ENCODE data around the gene URGCP. TPM values are rescaled to one million over a fixed set of nuclear protein-coding genes. Genes with fewer than 3 reads are reported as not detected.

Gene URGCP
- total RNA-seq, 1 experiment from 2014 or later, result 30.7 TPM

DNA sequence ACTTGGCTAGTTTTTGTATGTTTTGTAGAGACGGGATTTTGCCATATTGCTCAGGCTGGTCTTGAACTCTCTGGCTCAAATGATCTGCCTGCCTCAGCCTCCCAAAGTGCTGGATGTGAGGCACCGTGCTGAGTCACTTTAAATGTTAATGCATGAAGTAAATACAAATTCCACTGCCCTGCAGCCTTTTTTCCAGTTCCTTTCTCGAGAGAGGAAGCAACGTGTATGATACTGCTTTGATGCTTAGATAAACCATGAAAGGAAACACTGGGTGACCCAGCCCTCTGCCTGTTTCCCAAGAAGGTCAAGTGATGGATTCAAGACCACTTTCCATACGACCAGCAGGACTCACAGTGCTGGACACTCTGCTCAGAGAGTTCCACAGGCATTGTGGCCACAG lies 25.8 kb downstream of the URGCP start:
- H3K23ac ChIP-seq (ENCODE audit: insufficient read length, low read depth, low read length), result no peak overlapping the region
- Mint-ChIP-seq H3K27me3 (ENCODE audit: low read depth) (no peaks in the 10 kb centered on the region), H3K27ac (peak overlapping the region; percentile 66 to 76 (median 70); a peak in 4 of 7 replicates), H3K9me3 (no peaks in the 10 kb centered on the region; a peak in 1 of 5 replicates), H3K36me3 (ENCODE audit: insufficient read depth in 1 of 3, low read depth in 3 of 3) (peaks cover 11 to 78% (median 53%) of the 10 kb centered on the region in 3 experiments), H3K4me1 (peaks cover 10 to 16% of the 10 kb centered on the region in 2 experiments), H3K4me3 (no peak overlapping the region; a peak in 1 of 5 replicates)
- TF ChIP-seq, protein P1, sequence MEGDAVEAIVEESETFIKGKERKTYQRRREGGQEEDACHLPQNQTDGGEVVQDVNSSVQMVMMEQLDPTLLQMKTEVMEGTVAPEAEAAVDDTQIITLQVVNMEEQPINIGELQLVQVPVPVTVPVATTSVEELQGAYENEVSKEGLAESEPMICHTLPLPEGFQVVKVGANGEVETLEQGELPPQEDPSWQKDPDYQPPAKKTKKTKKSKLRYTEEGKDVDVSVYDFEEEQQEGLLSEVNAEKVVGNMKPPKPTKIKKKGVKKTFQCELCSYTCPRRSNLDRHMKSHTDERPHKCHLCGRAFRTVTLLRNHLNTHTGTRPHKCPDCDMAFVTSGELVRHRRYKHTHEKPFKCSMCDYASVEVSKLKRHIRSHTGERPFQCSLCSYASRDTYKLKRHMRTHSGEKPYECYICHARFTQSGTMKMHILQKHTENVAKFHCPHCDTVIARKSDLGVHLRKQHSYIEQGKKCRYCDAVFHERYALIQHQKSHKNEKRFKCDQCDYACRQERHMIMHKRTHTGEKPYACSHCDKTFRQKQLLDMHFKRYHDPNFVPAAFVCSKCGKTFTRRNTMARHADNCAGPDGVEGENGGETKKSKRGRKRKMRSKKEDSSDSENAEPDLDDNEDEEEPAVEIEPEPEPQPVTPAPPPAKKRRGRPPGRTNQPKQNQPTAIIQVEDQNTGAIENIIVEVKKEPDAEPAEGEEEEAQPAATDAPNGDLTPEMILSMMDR (conservative IDR thresholded peaks at IDR 0.05), result no peak
- H3K9me3 ChIP-seq (ENCODE audit: control insufficient read depth, low read depth, low read length), result no peaks in the 10 kb centered on the region
- H2BK120ac ChIP-seq (ENCODE audit: low read depth, low read length, poor library complexity, severe bottlenecking), result no peak overlapping the region
- no peak overlapping the region for H3K27ac ChIP-seq (ENCODE audit: insufficient read length, low read depth, low read length)
- no peak overlapping the region for H3K4ac ChIP-seq (ENCODE audit: low read depth, low read length)
- no peak overlapping the region for H4K5ac ChIP-seq (ENCODE audit: insufficient read length, low read depth, low read length)
- H3K56ac ChIP-seq (ENCODE audit: insufficient read length, low read depth, low read length), result no peak overlapping the region
- H2AFZ ChIP-seq (ENCODE audit: low read length), result no peak overlapping the region
- no peak overlapping the region for H2BK12ac ChIP-seq (ENCODE audit: insufficient read length, low read depth, low read length)
- H3K14ac ChIP-seq (ENCODE audit: insufficient read depth, low read length), result no peak overlapping the region
- no peaks in the 10 kb centered on the region for H3K79me1 ChIP-seq (ENCODE audit: insufficient read depth, low read depth, low read length, poor library complexity, severe bottlenecking)
- no peaks in the 10 kb centered on the region for H4K20me1 ChIP-seq (ENCODE audit: control insufficient read depth, insufficient read depth, insufficient read length)
- no peak overlapping the region for H2BK15ac ChIP-seq (ENCODE audit: low read depth, low read length)
- H2AK5ac ChIP-seq (ENCODE audit: insufficient read length, low read length), result no peak overlapping the region
- no peaks in the 10 kb centered on the region for H3K27me3 ChIP-seq (ENCODE audit: insufficient read depth, low read length)
- no peaks in the 10 kb centered on the region for H3K23me2 ChIP-seq (ENCODE audit: insufficient read length, low read depth, low read length, poor library complexity, severe bottlenecking)
- no peak for DNase-seq
- H2BK5ac ChIP-seq (ENCODE audit: insufficient read length, low read length), result no peak overlapping the region
- H3K9ac ChIP-seq (ENCODE audit: extremely low read depth, insufficient read length, low read length), result no peak overlapping the region
- no peak overlapping the region for H2BK20ac ChIP-seq (ENCODE audit: low read depth, low read length, poor library complexity, severe bottlenecking)
- no peak overlapping the region for H3T11ph ChIP-seq (ENCODE audit: low read length)
- no peaks in the 10 kb centered on the region for H3K79me2 ChIP-seq (ENCODE audit: insufficient read depth, low read length)
- H4K91ac ChIP-seq (ENCODE audit: insufficient read length, low read depth, low read length), result no peak overlapping the region
- no CpG with 5 or more reads among the region's 5 CpGs for WGBS (ENCODE audit: extremely low coverage, insufficient read length, low lambda C conversion rate)
- peaks cover 4% of the 10 kb centered on the region; the same call in 1 of the 2 replicates for H3K4me1 ChIP-seq (ENCODE audit: insufficient read depth, low read length)
- no peak overlapping the region for H3K4me2 ChIP-seq (ENCODE audit: insufficient read depth, insufficient read length, low read length)
- no peak overlapping the region for H4K8ac ChIP-seq (replicated peaks; ENCODE audit: insufficient read length, low read depth, low read length)
- no peak overlapping the region for H3K18ac ChIP-seq (ENCODE audit: insufficient read length, low read depth, low read length)

Measured in H9 (cell line).